GM12878 (cell line): ENCODE data around the gene LAIR1. TPM values are rescaled to one million over a fixed set of nuclear protein-coding genes. Genes with fewer than 3 reads are reported as not detected.

Source experiments
- ATAC-seq: fragments of 200-7000 bp; cut with Tn5 transposase; 3 replicates; pipeline ENCODE4 v1.9.1; 2020; ENCODE audit warnings: mild to moderate bottlenecking, moderate library complexity
- BruUV-seq: library from RNA; stranded (reverse); fragments of 400-500 nt; replicated peaks from 2 replicates; lab custom pipeline; 2021; lab: Mats Ljungman, UMichigan
- CTCF ChIA-PET: fragments of 300-600 bp; sonication (Branson Sonifier 250); formaldehyde crosslinking; extraction: SDS; loops from one replicate; lab custom pipeline; 2021; ENCODE audit warnings: inconsistent platforms; lab: Yijun Ruan, JAX
- POLR2A ChIA-PET: fragments of 350-600 bp; formaldehyde crosslinking; extraction: SDS; loops from one replicate; lab custom pipeline; 2021; ENCODE audit warnings: inconsistent platforms; lab: Charles Lee
- RAD21 ChIA-PET: fragments of 300-600 bp; sonication (Branson Sonifier 250); formaldehyde crosslinking; loops from one replicate; lab custom pipeline; 2023; ENCODE audit warnings: antibody characterized with exemption; ENCODE audit not compliant: unreplicated experiment; lab: Charles Lee
- SMC1A ChIA-PET: fragments of 300-600 bp; sonication (Branson Sonifier 250); formaldehyde crosslinking; loops from one replicate; lab custom pipeline; 2023; ENCODE audit not compliant: unreplicated experiment, uncharacterized antibody; lab: Charles Lee
- DNase-seq: peaks from one replicate; pipeline ENCODE4 v3.0.0-alpha.2; 2011; ENCODE audit warnings: low read depth, low spot score
- FAIRE-seq: peaks from 3 replicates; lab custom pipeline; 2011; peaks lifted over from hg19 to GRCh38; lab: Jason Lieb, UNC
- H2AFZ ChIP-seq: 2 replicates; pipeline ENCODE4 v1.6.0; 2011; ENCODE audit warnings: low read depth, low read length, control low read depth; ENCODE audit not compliant: control insufficient read depth
- H3K27ac ChIP-seq: 2 replicates; pipeline ENCODE4 v1.5.1; 2011; ENCODE audit warnings: control low read depth; ENCODE audit not compliant: control insufficient read depth, insufficient read depth
- H3K27me3 ChIP-seq, 2 experiments: replicated peaks in 1 of 2; 2 replicates each; pipeline versions ENCODE4 v1.6.0 to v1.6.1; 2011; ENCODE audit warnings: low read length in 1 of 2; ENCODE audit not compliant: control insufficient read depth in 2 of 2, insufficient read depth in 2 of 2
- H3K36me3 ChIP-seq, 2 experiments: 2 replicates each; pipeline ENCODE4 v1.5.1; 2011; ENCODE audit warnings: low read length in 1 of 2; ENCODE audit not compliant: control insufficient read depth in 2 of 2, insufficient read depth in 2 of 2
- H3K4me1 ChIP-seq: 2 replicates; pipeline ENCODE4 v1.6.1; 2011; ENCODE audit warnings: mild to moderate bottlenecking, low read length, moderate library complexity, mixed read lengths; ENCODE audit not compliant: control insufficient read depth, insufficient read depth
- H3K4me2 ChIP-seq: 2 replicates; pipeline ENCODE4 v1.6.0; 2011; ENCODE audit warnings: control low read depth; ENCODE audit not compliant: control insufficient read depth, insufficient read depth
- H3K4me3 ChIP-seq: fragments of 200-600 bp; sonication (generic); 2 replicates; pipeline ENCODE4 v1.5.1; 2016
- H3K79me2 ChIP-seq: 2 replicates; pipeline ENCODE4 v1.6.0; 2011; ENCODE audit warnings: low read length; ENCODE audit not compliant: control insufficient read depth, insufficient read depth
- H3K9ac ChIP-seq: 2 replicates; pipeline ENCODE4 v1.8.0; 2011; ENCODE audit warnings: low read length, control low read depth, mixed read lengths; ENCODE audit not compliant: control insufficient read depth, insufficient read depth
- H3K9me3 ChIP-seq: replicated peaks from 3 replicates; pipeline ENCODE4 v1.5.1; 2011; ENCODE audit warnings: mild to moderate bottlenecking, low read length; ENCODE audit not compliant: control insufficient read depth, insufficient read depth
- H4K20me1 ChIP-seq: 2 replicates; pipeline ENCODE4 v1.6.0; 2011; ENCODE audit not compliant: control insufficient read depth, insufficient read depth
- ATF3 ChIP-seq: IDR thresholded peaks from 2 replicates; pipeline ENCODE4 v1.6.1; 2011; ENCODE audit warnings: low read depth, mild to moderate bottlenecking, low read length, moderate library complexity, borderline replicate concordance; ENCODE audit errors: extremely low read depth
- BACH1 ChIP-seq: fragments of 450-650 bp; IDR thresholded peaks from 2 replicates; pipeline ENCODE4 v1.6.1; 2017; ENCODE audit warnings: mild to moderate bottlenecking, borderline replicate concordance
- BRCA1 ChIP-seq: IDR thresholded peaks from 2 replicates; pipeline ENCODE4 v1.6.1; 2011; ENCODE audit warnings: low read depth, low read length, improper control_type of control experiment
- CREM ChIP-seq: IDR thresholded peaks from 2 replicates; pipeline ENCODE4 v1.6.1; 2014; ENCODE audit warnings: antibody characterized with exemption, low read depth
- HDAC2 ChIP-seq: fragments of 200-600 bp; sonication (generic); IDR thresholded peaks from 2 replicates; pipeline ENCODE4 v1.6.1; 2017
- JUNB ChIP-seq: IDR thresholded peaks from 2 replicates; pipeline ENCODE4 v1.6.1; 2016; ENCODE audit warnings: antibody characterized with exemption, mild to moderate bottlenecking
- MAX ChIP-seq: IDR thresholded peaks from 2 replicates; pipeline ENCODE4 v1.6.1; 2012; ENCODE audit warnings: low read depth, low read length, improper control_type of control experiment
- MTA3 ChIP-seq: IDR thresholded peaks from 2 replicates; pipeline ENCODE4 v1.6.1; 2012; ENCODE audit warnings: low read length, inconsistent platforms, borderline replicate concordance
- NFYB ChIP-seq: IDR thresholded peaks from 2 replicates; pipeline ENCODE4 v1.6.1; 2011; ENCODE audit warnings: low read depth, mild to moderate bottlenecking, low read length, improper control_type of control experiment, moderate library complexity; ENCODE audit not compliant: insufficient read depth
- NKRF ChIP-seq: fragments of 450-650 bp; conservative IDR thresholded peaks from 2 replicates; pipeline ENCODE4 v1.6.1; 2017; ENCODE audit warnings: mild to moderate bottlenecking, moderate library complexity
- NR2C1 ChIP-seq: fragments of 450-650 bp; IDR thresholded peaks from 2 replicates; pipeline ENCODE4 v1.6.1; 2017; ENCODE audit warnings: antibody characterized with exemption, mild to moderate bottlenecking, moderate library complexity
- PAX8 ChIP-seq: fragments of 450-650 bp; IDR thresholded peaks from 2 replicates; pipeline ENCODE4 v1.6.1; 2017; ENCODE audit warnings: mild to moderate bottlenecking, moderate library complexity
- POLR2AphosphoS2 ChIP-seq: IDR thresholded peaks from 2 replicates; pipeline ENCODE4 v1.6.1; 2011; ENCODE audit warnings: low read depth, mild to moderate bottlenecking, low read length, improper control_type of control experiment, moderate library complexity
- RUNX3 ChIP-seq: IDR thresholded peaks from 2 replicates; pipeline ENCODE4 v1.6.1; 2012; ENCODE audit warnings: low read length, inconsistent platforms
- SP1 ChIP-seq: IDR thresholded peaks from one replicate; pipeline ENCODE4 v1.6.1; 2011; ENCODE audit warnings: low read depth, low read length
- TBL1XR1 ChIP-seq: IDR thresholded peaks from 2 replicates; pipeline ENCODE4 v1.6.1; 2012; ENCODE audit warnings: low read depth, low read length, improper control_type of control experiment
- YY1 ChIP-seq: IDR thresholded peaks from 2 replicates; pipeline ENCODE4 v1.6.1; 2011; ENCODE audit warnings: low read depth, mild to moderate bottlenecking, low read length
- ZBTB4 ChIP-seq: fragments of 450-650 bp; formaldehyde crosslinking; IDR thresholded peaks from 2 replicates; pipeline ENCODE4 v1.4.0; 2022; ENCODE audit warnings: mild to moderate bottlenecking, moderate library complexity
- ZNF24 ChIP-seq: fragments of 450-650 bp; IDR thresholded peaks from 2 replicates; pipeline ENCODE4 v1.6.1; 2017; ENCODE audit warnings: antibody characterized with exemption, mild to moderate bottlenecking
- ZZZ3 ChIP-seq: IDR thresholded peaks from 2 replicates; pipeline ENCODE4 v1.6.1; 2011; ENCODE audit warnings: low read depth; ENCODE audit not compliant: control insufficient read depth, insufficient read length
- WGBS: methylation state at CpG from one replicate; pipeline ENCODE4 v1.1.6; 2016; ENCODE audit warnings: low lambda C conversion rate; ENCODE audit not compliant: insufficient replicate concordance, insufficient coverage; ENCODE audit errors: missing lambda C conversion rate; 5-methylcytosine and 5-hydroxymethylcytosine counted together
- in situ Hi-C: fragments of 300-500 bp; cut with MboI; formaldehyde crosslinking; loops from 9 replicates; pipeline ENCODE4 v1.14.3; 2018; ENCODE audit warnings: mixed read lengths
- intact Hi-C: fragments of 100-400 bp; cut with micrococcal nuclease; formaldehyde crosslinking; loops from one replicate; pipeline ENCODE4 v1.14.2; 2022; ENCODE audit not compliant: unreplicated experiment
- polyA plus RNA-seq, 11 experiments: library from polyadenylated mRNA; depleted of rRNA in 4 of 11; unstranded in 6 of 11; stranded (reverse) in 5 of 11; fragments of >200 nt; fragmentation: Nextera tagmentation in 4 of 11; fragmentation: Illumina TruSeq in 1 of 11; extraction: Ambion mirVana in 4 of 11; extraction: Trizol in 1 of 11; gene quantifications; 1 replicate in 1 of 11; 2 replicates in 10 of 11; pipeline versions ENCODE4 v1.2.1 to v1.2.3, GENCODE V29; 2011 to 2016; ENCODE audit warnings: inconsistent platforms in 2 of 11, missing spikeins in 2 of 11, low read depth in 1 of 11
- total RNA-seq, 4 experiments: library from RNA; depleted of rRNA in 3 of 4; stranded (reverse); fragments of >200 nt in 3 of 4; fragmentation: Illumina TruSeq in 1 of 4; extraction: Trizol in 1 of 4; gene quantifications; 2 replicates each; pipeline versions ENCODE4 v1.2.1 to v1.2.3, GENCODE V29; 2013 to 2021

The LAIR1 gene
- total and polyA plus RNA-seq, 10 of the 15 experiments (the other 5 are each of a cell fraction or from before 2014, with no cell fraction given) = 8.6 to 58.2 (median 35.3) TPM

- TF ChIP-seq MAX (no peak), TBL1XR1 (no peak), SP1 (no peak)
These were observed 12.7 kb downstream of the LAIR1 start (continued) for GRCh38 chr19:54352041-54352440.

GRCh38 chr19:54351474-54351873, 13.3 kb downstream of the LAIR1 start:
- ChIA-PET CTCF (interaction anchor here (0.9 to 8.0 kb wide), 5 partner anchors 27 to 39 kb away, joined by 3 to 171 read pairs (median 3); no protein-coding TSS in a partner anchor), SMC1A (interaction anchor here (1.3 to 4.0 kb wide), 5 partner anchors 19 to 37 kb away, joined by 3 to 41 read pairs (median 4); no protein-coding TSS in a partner anchor), RAD21 (interaction anchor here (1.1 to 1.3 kb wide), 2 partner anchors 25 to 37 kb away, joined by 5 to 6 read pairs; no protein-coding TSS in a partner anchor), POLR2A (interaction anchor here (1.3 kb wide), 1 partner anchor 25 kb away, joined by 4 read pairs; no protein-coding TSS in a partner anchor)
- H2AFZ ChIP-seq = no peak overlapping the region
- no peaks in the 10 kb centered on the region; the same call in 2 of the 3 replicates for H3K9me3 ChIP-seq
- no peak overlapping the region for H3K4me3 ChIP-seq
- H3K79me2 ChIP-seq = no peaks in the 10 kb centered on the region
- no TSS peak for BruUV-seq
- H3K9ac ChIP-seq = no peak overlapping the region
- no peaks in the 10 kb centered on the region for H4K20me1 ChIP-seq
- intact Hi-C loops = no loop called here
- H3K36me3 ChIP-seq = no peaks in the 10 kb centered on the region
- DNase-seq (no peak), FAIRE-seq (no peak), ATAC-seq (peak; percentile 86)
- no peak overlapping the region for H3K27ac ChIP-seq
- in situ Hi-C loops = no loop called here
- 22% methylated on average over 2 of the region's 2 CpGs for WGBS
- 0 out of 4 replicates have a peak, but pooled peaks cover 0 to 3% of the 10 kb centered on the region in 2 experiments for H3K27me3 ChIP-seq
- no peaks in the 10 kb centered on the region for H3K4me1 ChIP-seq
- no peak overlapping the region for H3K4me2 ChIP-seq
- TF ChIP-seq NKRF (no peak), ATF3 (no peak), JUNB (no peak), BRCA1 (no peak), CREM (no peak), ZBTB4 (CRISPR knock-in tag) (no peak), ZNF24 (no peak), RUNX3 (peak; percentile 43; the same call in 1 of the 2 replicates), NR2C1 (no peak), BACH1 (no peak), NFYB (no peak), POLR2AphosphoS2 (no peak), PAX8 (no peak), ZZZ3 (no peak), MTA3 (no peak), HDAC2 (no peak), YY1 (no peak)
